Ovary (tissue), 9 donors: ENCODE data around the gene AMER1. TPM values are rescaled to one million over a fixed set of nuclear protein-coding genes. Genes with fewer than 3 reads are reported as not detected.

ENCODE experiments used
- DNase-seq, 5 donors: peaks; one replicate each; pipeline ENCODE4 v3.0.0-alpha.2; 2019 to 2020
- H3K27ac ChIP-seq, 2 donors: fragments of 200-600 bp; one replicate each; pipeline versions ENCODE4 v1.5.1 to v1.8.0; 2019 to 2022
- H3K27me3 ChIP-seq: fragments of 200-600 bp; one replicate; pipeline ENCODE4 v1.8.0; 2022
- H3K36me3 ChIP-seq: fragments of 200-600 bp; sonication (generic); one replicate; pipeline ENCODE4 v1.5.1; 2019
- H3K4me1 ChIP-seq: one replicate; pipeline ENCODE4 v1.8.1; 2013; ENCODE audit warnings: mild to moderate bottlenecking, moderate library complexity; ENCODE audit not compliant: insufficient read depth
- H3K4me3 ChIP-seq: fragments of 200-600 bp; sonication (generic); one replicate; pipeline ENCODE4 v1.5.1; 2017
- H3K9me3 ChIP-seq, 2 donors: fragments of 200-600 bp in 1 of 2; sonication (generic) in 1 of 2; one replicate each; pipeline versions ENCODE4 v1.5.1 to v1.8.1; 2013 to 2019; ENCODE audit warnings: mild to moderate bottlenecking in 1 of 2, moderate library complexity in 1 of 2
- CTCF ChIP-seq, 3 donors: fragments of 450-650 bp in 2 of 3; fragments of 200-600 bp in 1 of 3; IDR thresholded peaks; one replicate each; pipeline versions ENCODE4 v1.5.1 to v1.8.0; 2016 to 2022; ENCODE audit warnings: antibody characterized with exemption in 3 of 3, mild to moderate bottlenecking in 1 of 3
- EP300 ChIP-seq: sonication (generic); formaldehyde crosslinking; IDR thresholded peaks from one replicate; pipeline ENCODE4 v1.6.1; 2017; ENCODE audit warnings: antibody characterized with exemption
- POLR2A ChIP-seq: fragments of 450-650 bp; IDR thresholded peaks from one replicate; pipeline ENCODE4 v1.6.1; 2017; ENCODE audit warnings: antibody characterized with exemption, mild to moderate bottlenecking, moderate library complexity
- WGBS, 3 donors: extraction: QIAGEN DNeasy Blood & Tissue Kit in 1 of 3; methylation state at CpG; one replicate each; pipeline versions ENCODE4 v1.1.5 to v1.1.7; 2013 to 2017; 5-methylcytosine and 5-hydroxymethylcytosine counted together
- intact Hi-C, 4 donors: fragments of 100-400 bp; cut with DNase I; formaldehyde crosslinking; loops; one replicate each; pipeline versions ENCODE4 v1.11.0 to v1.15.1; 2022 to 2023
- polyA plus RNA-seq, 2 donors: library from polyadenylated mRNA; stranded (reverse); fragments of 200-250 nt in 1 of 2; fragments of 350-450 nt in 1 of 2; fragmentation: Illumina TruSeq in 1 of 2; extraction: RNeasy Lipid Tissue Mini Kit (QIAGEN cat#74804) in 1 of 2; gene quantifications; one replicate each; pipeline ENCODE4 v1.2.3, GENCODE V29; 2013 to 2014
- total RNA-seq, 7 donors: library from RNA; depleted of rRNA in 2 of 7; stranded (reverse); fragments of >200 nt in 2 of 7; fragmentation: NEBNext Ultra II Directional in 3 of 7; extraction: Animal tissue kit (Norgen Biotek cat#: 25700) in 3 of 7; gene quantifications; one replicate each; pipeline versions ENCODE4 v1.1.0 to v1.2.4, GENCODE V29; 2016 to 2023
- donor health status: DM: no; HTN: no; CAD: no; lungs with moderate emphysema.
- donor health status: DM: no; HTN: no; CAD: no.
- donor health status: Bipolar disorder and iron deficiency.
- donor health status: DM: yes; HTN: yes; CAD: no.
- donor health status: DM: no; HTN: no; CAD: no.
- donor health status: DM: yes; HTN: yes; CAD: no.

The AMER1 gene
- total and polyA plus RNA-seq, 9 donors = 5.5 to 25.9 (median 14.2) TPM

GRCh38 chrX:64206556-64207162 lies 1.2 kb upstream of the AMER1 start:
- intact Hi-C loops = no loop called here
- peaks cover 4% of the 10 kb centered on the region for H3K4me1 ChIP-seq
- H3K27me3 ChIP-seq = no peaks in the 10 kb centered on the region
- H3K27ac ChIP-seq = peak overlapping the region; percentile 57 to 89
- H3K36me3 ChIP-seq = no peaks in the 10 kb centered on the region
- peak; percentile 29 to 59 (median 47) for DNase-seq
- H3K9me3 ChIP-seq = no peaks in the 10 kb centered on the region
- WGBS, 3 donors = 28 to 37% (median 30%) methylated on average over 5 of the region's 5 CpGs
- TF ChIP-seq EP300 = no peak
- no peak for TF ChIP-seq POLR2A
- no peak for TF ChIP-seq CTCF (IDR thresholded peaks at IDR 0.05)
- H3K4me3 ChIP-seq = peak overlapping the region; percentile 72

GRCh38 chrX:64205735-64206501 lies 410 bp upstream of the AMER1 start:
- Histone ChIP-seq H3K27ac (peak overlapping the region; percentile 81 to 89), H3K36me3 (no peaks in the 10 kb centered on the region), H3K27me3 (no peaks in the 10 kb centered on the region), H3K4me1 (peaks cover 4% of the 10 kb centered on the region), H3K4me3 (peak overlapping the region; percentile 72), H3K9me3 (no peaks in the 10 kb centered on the region)
- WGBS, 3 donors = 26 to 37% (median 34%) methylated on average over 43 to 45 of the region's 45 CpGs
- peak; percentile 93 to 95 (median 94) for DNase-seq
- intact Hi-C loops = no loop called here
- peak in 1 of 3 donors; percentile 14 for TF ChIP-seq CTCF (IDR thresholded peaks at IDR 0.05)
- TF ChIP-seq EP300 = no peak
- peak; percentile 58 for TF ChIP-seq POLR2A

GRCh38 chrX:64204701-64205440 lies 637 bp downstream of the AMER1 start:
- Histone ChIP-seq H3K4me1 (peaks cover 4% of the 10 kb centered on the region), H3K27ac (peak overlapping the region; percentile 81 to 89), H3K4me3 (peak overlapping the region; percentile 72), H3K36me3 (no peaks in the 10 kb centered on the region), H3K9me3 (no peaks in the 10 kb centered on the region), H3K27me3 (no peaks in the 10 kb centered on the region)
- DNase-seq = peak; percentile 41 to 70 (median 62)
- WGBS, 3 donors = 26 to 36% (median 32%) methylated on average over 39 to 46 of the region's 46 CpGs
- TF ChIP-seq EP300 (no peak), POLR2A (no peak), CTCF (IDR thresholded peaks at IDR 0.05) (no peak)
- intact Hi-C loops = no loop called here

GRCh38 chrX:64204252-64204651 lies 1.3 kb downstream of the AMER1 start:
- TF ChIP-seq POLR2A (no peak), CTCF (IDR thresholded peaks at IDR 0.05) (no peak), EP300 (no peak)
- H3K4me1 ChIP-seq = peaks cover 4% of the 10 kb centered on the region
- DNase-seq = peak; percentile 43 to 76 (median 67)
- no peaks in the 10 kb centered on the region for H3K27me3 ChIP-seq
- H3K27ac ChIP-seq = peak overlapping the region in 1 of 2 donors; percentile 89
- no peaks in the 10 kb centered on the region for H3K36me3 ChIP-seq
- intact Hi-C loops = no loop called here
- WGBS, 3 donors = 32 to 42% (median 38%) methylated on average over 14 to 23 of the region's 23 CpGs
- peak overlapping the region; percentile 72 for H3K4me3 ChIP-seq
- H3K9me3 ChIP-seq = no peaks in the 10 kb centered on the region
